SJCRH30 (cell line): ENCODE results near the gene PLA2G2E. TPM values are rescaled to one million over a fixed set of nuclear protein-coding genes. Genes with fewer than 3 reads are reported as not detected.

Source experiments
- DNase-seq, 2 experiments: peaks; one replicate each; pipeline ENCODE4 v3.0.0-alpha.2; 2015 to 2020
- H3K27ac ChIP-seq: fragments of 250-450 bp; sonication (Bioruptor Pico); 2 replicates; pipeline ENCODE4 v1.5.1; 2020; ENCODE audit warnings: mild to moderate bottlenecking, moderate library complexity
- H3K27me3 ChIP-seq: fragments of 250-450 bp; sonication (Bioruptor Pico); 2 replicates; pipeline ENCODE4 v1.5.1; 2020; ENCODE audit warnings: mild to moderate bottlenecking, moderate library complexity
- H3K36me3 ChIP-seq: fragments of 250-450 bp; sonication (Bioruptor Pico); 2 replicates; pipeline ENCODE4 v1.5.1; 2020; ENCODE audit warnings: mild to moderate bottlenecking, moderate library complexity
- H3K4me1 ChIP-seq: fragments of 250-450 bp; sonication (Bioruptor Pico); 2 replicates; pipeline ENCODE4 v1.5.1; 2020; ENCODE audit warnings: mild to moderate bottlenecking, moderate library complexity
- H3K4me3 ChIP-seq: fragments of 250-450 bp; sonication (Bioruptor Pico); 2 replicates; pipeline ENCODE4 v1.5.1; 2020; ENCODE audit warnings: mild to moderate bottlenecking, moderate library complexity
- H3K9me3 ChIP-seq: fragments of 250-450 bp; sonication (Bioruptor Pico); replicated peaks from 2 replicates; pipeline ENCODE4 v1.5.1; 2020; ENCODE audit warnings: mild to moderate bottlenecking, moderate library complexity
- total RNA-seq: library from RNA; depleted of rRNA; stranded (reverse); fragments of >200 nt; shearing (Covaris generic); gene quantifications from 2 replicates; pipeline ENCODE4 v1.2.3, GENCODE V29; 2014; rRNA removed

PLA2G2E gene
- not detected in 2 replicates for total RNA-seq

GRCh38 chr1:19923137-19923952, at the start of gene PLA2G2E:
TSS of gene PLA2G2E (minus strand) at chr1:19923617. CDS start at chr1:19923559, 58 bp downstream.
- Histone ChIP-seq H3K27ac (no peak within 1 kb of the TSS), H3K36me3 (no peaks in the 10 kb centered on the region), H3K4me3 (no peak within 1 kb of the TSS), H3K9me3 (no peaks in the 10 kb centered on the region; the same call in none of the 2 replicates), H3K27me3 (peaks cover 4% of the 10 kb centered on the region; the same call in 1 of the 2 replicates), H3K4me1 (no peaks in the 10 kb centered on the region)
- no peak for DNase-seq

- Histone ChIP-seq H3K27me3 (peaks cover 5% of the 10 kb centered on the region; the same call in 1 of the 2 replicates), H3K4me1 (no peaks in the 10 kb centered on the region), H3K27ac (no peak overlapping the region), H3K4me3 (no peak overlapping the region), H3K36me3 (no peaks in the 10 kb centered on the region), H3K9me3 (no peaks in the 10 kb centered on the region)
- no peak for DNase-seq
Measured at GRCh38 chr1:19971664-19972063, 48.2 kb upstream of the PLA2G2E start.

- H3K27me3 ChIP-seq: peaks cover 6% of the 10 kb centered on the region; the same call in 1 of the 2 replicates
- no peak overlapping the region for H3K27ac ChIP-seq
- no peak for DNase-seq
- no peaks in the 10 kb centered on the region for H3K9me3 ChIP-seq
- no peaks in the 10 kb centered on the region for H3K4me1 ChIP-seq
- H3K4me3 ChIP-seq: no peak overlapping the region
- no peaks in the 10 kb centered on the region for H3K36me3 ChIP-seq
Measured at GRCh38 chr1:19969898-19970660, 46.7 kb upstream of the PLA2G2E start.

GRCh38 chr1:19967808-19968207, 44.4 kb upstream of the PLA2G2E start:
- peak in 1 of 2 experiments; percentile 27 for DNase-seq
- H3K4me3 ChIP-seq: no peak overlapping the region
- H3K36me3 ChIP-seq: no peaks in the 10 kb centered on the region
- peaks cover 10% of the 10 kb centered on the region; the same call in 1 of the 2 replicates for H3K27me3 ChIP-seq
- H3K4me1 ChIP-seq: no peaks in the 10 kb centered on the region
- H3K27ac ChIP-seq: no peak overlapping the region
- no peaks in the 10 kb centered on the region for H3K9me3 ChIP-seq

GRCh38 chr1:19964542-19964941, 41.1 kb upstream of the PLA2G2E start:
- Histone ChIP-seq H3K9me3 (no peaks in the 10 kb centered on the region), H3K27me3 (peaks cover 5% of the 10 kb centered on the region; the same call in 1 of the 2 replicates), H3K4me3 (no peak overlapping the region), H3K27ac (no peak overlapping the region), H3K36me3 (no peaks in the 10 kb centered on the region), H3K4me1 (no peaks in the 10 kb centered on the region)
- no peak for DNase-seq

- H3K27ac ChIP-seq: no peak overlapping the region
- H3K9me3 ChIP-seq: no peaks in the 10 kb centered on the region
- no peak overlapping the region for H3K4me3 ChIP-seq
- H3K4me1 ChIP-seq: no peaks in the 10 kb centered on the region
- H3K36me3 ChIP-seq: no peaks in the 10 kb centered on the region
- H3K27me3 ChIP-seq: peaks cover 5% of the 10 kb centered on the region; the same call in 1 of the 2 replicates
- no peak for DNase-seq
Measured at GRCh38 chr1:19963636-19964035, 40.2 kb upstream of the PLA2G2E start.

- Histone ChIP-seq H3K27me3 (peaks cover 11% of the 10 kb centered on the region; the same call in 1 of the 2 replicates), H3K36me3 (no peaks in the 10 kb centered on the region), H3K4me3 (no peak overlapping the region), H3K4me1 (no peaks in the 10 kb centered on the region), H3K27ac (no peak overlapping the region), H3K9me3 (no peaks in the 10 kb centered on the region)
- no peak for DNase-seq
Measured at GRCh38 chr1:19960591-19960990, 37.2 kb upstream of the PLA2G2E start.

GRCh38 chr1:19957779-19958178, 34.4 kb upstream of the PLA2G2E start:
- H3K27me3 ChIP-seq: 0 out of 2 replicates have a peak, but pooled peaks cover 5% of the 10 kb centered on the region
- no peaks in the 10 kb centered on the region for H3K4me1 ChIP-seq
- H3K9me3 ChIP-seq: no peaks in the 10 kb centered on the region
- H3K36me3 ChIP-seq: no peaks in the 10 kb centered on the region
- H3K27ac ChIP-seq: no peak overlapping the region
- no peak overlapping the region for H3K4me3 ChIP-seq
- DNase-seq: no peak

- no peak for DNase-seq
- Histone ChIP-seq H3K27me3 (0 out of 2 replicates have a peak, but pooled peaks cover 5% of the 10 kb centered on the region), H3K4me1 (no peaks in the 10 kb centered on the region), H3K9me3 (no peaks in the 10 kb centered on the region), H3K4me3 (no peak overlapping the region), H3K27ac (no peak overlapping the region), H3K36me3 (no peaks in the 10 kb centered on the region)
Measured at GRCh38 chr1:19955534-19956170, 32.2 kb upstream of the PLA2G2E start.

- H3K36me3 ChIP-seq: no peaks in the 10 kb centered on the region
- no peak overlapping the region for H3K4me3 ChIP-seq
- H3K27me3 ChIP-seq: 0 out of 2 replicates have a peak, but pooled peaks cover 5% of the 10 kb centered on the region
- no peak overlapping the region for H3K27ac ChIP-seq
- no peak for DNase-seq
- no peaks in the 10 kb centered on the region for H3K9me3 ChIP-seq
- no peaks in the 10 kb centered on the region for H3K4me1 ChIP-seq
Measured at GRCh38 chr1:19954059-19954458, 30.6 kb upstream of the PLA2G2E start.

- Histone ChIP-seq H3K27me3 (no peaks in the 10 kb centered on the region), H3K9me3 (no peaks in the 10 kb centered on the region), H3K27ac (no peak overlapping the region), H3K36me3 (no peaks in the 10 kb centered on the region), H3K4me3 (no peak overlapping the region), H3K4me1 (no peaks in the 10 kb centered on the region)
- peak; percentile 15 to 16 for DNase-seq
Measured at GRCh38 chr1:19949016-19949415, 25.6 kb upstream of the PLA2G2E start.

- H3K36me3 ChIP-seq: no peaks in the 10 kb centered on the region
- no peak overlapping the region for H3K4me3 ChIP-seq
- DNase-seq: no peak
- no peaks in the 10 kb centered on the region for H3K27me3 ChIP-seq
- no peaks in the 10 kb centered on the region for H3K9me3 ChIP-seq
- H3K27ac ChIP-seq: no peak overlapping the region
- no peaks in the 10 kb centered on the region for H3K4me1 ChIP-seq
Measured at GRCh38 chr1:19946971-19947370, 23.6 kb upstream of the PLA2G2E start.

- Histone ChIP-seq H3K4me1 (no peaks in the 10 kb centered on the region), H3K27ac (no peak overlapping the region), H3K9me3 (no peaks in the 10 kb centered on the region), H3K36me3 (no peaks in the 10 kb centered on the region), H3K27me3 (no peaks in the 10 kb centered on the region), H3K4me3 (no peak overlapping the region)
- DNase-seq: no peak
Measured at GRCh38 chr1:19946331-19946751, 22.9 kb upstream of the PLA2G2E start.

- Histone ChIP-seq H3K4me3 (no peak overlapping the region), H3K4me1 (no peaks in the 10 kb centered on the region), H3K27me3 (no peaks in the 10 kb centered on the region), H3K36me3 (no peaks in the 10 kb centered on the region), H3K27ac (no peak overlapping the region), H3K9me3 (no peaks in the 10 kb centered on the region)
- no peak for DNase-seq
Measured at GRCh38 chr1:19945914-19946313, 22.5 kb upstream of the PLA2G2E start.

- no peak for DNase-seq
- no peaks in the 10 kb centered on the region for H3K4me1 ChIP-seq
- no peak overlapping the region for H3K27ac ChIP-seq
- H3K36me3 ChIP-seq: no peaks in the 10 kb centered on the region
- no peaks in the 10 kb centered on the region for H3K9me3 ChIP-seq
- H3K27me3 ChIP-seq: no peaks in the 10 kb centered on the region
- no peak overlapping the region for H3K4me3 ChIP-seq
Measured at GRCh38 chr1:19942657-19943056, 19.2 kb upstream of the PLA2G2E start.
